HG02852 (cell line): Measurements from ENCODE around the gene ZNF273.

Experiments
- ATAC-seq: cut with Tn5 transposase; IDR thresholded peaks from one replicate; pipeline ENCODE4 v1.9.1; 2021; ENCODE audit warnings: mild to moderate bottlenecking, moderate library complexity; ENCODE audit not compliant: unreplicated experiment

ZNF273 gene

GRCh38 chr7:64876792-64877713, 26.0 kb upstream of the ZNF273 start:
- no peak for ATAC-seq

GRCh38 chr7:64877714-64878610, 25.1 kb upstream of the ZNF273 start:
- ATAC-seq = no peak

GRCh38 chr7:64878684-64879083, 24.4 kb upstream of the ZNF273 start:
- no peak for ATAC-seq

- ATAC-seq = no peak
These were observed 23.9 kb upstream of the ZNF273 start for GRCh38 chr7:64879086-64879730.

- ATAC-seq = no peak
These were observed 23.3 kb upstream of the ZNF273 start for GRCh38 chr7:64879800-64880199.

GRCh38 chr7:64880322-64881297, 22.5 kb upstream of the ZNF273 start:
- no peak for ATAC-seq

- ATAC-seq = no peak
These were observed 21.4 kb upstream of the ZNF273 start for GRCh38 chr7:64881461-64882287.

- ATAC-seq = no peak
These were observed 20.5 kb upstream of the ZNF273 start for GRCh38 chr7:64882341-64883112.

GRCh38 chr7:64883113-64883905, 19.8 kb upstream of the ZNF273 start:
- no peak for ATAC-seq

- no peak for ATAC-seq
These were observed 18.8 kb upstream of the ZNF273 start for GRCh38 chr7:64884085-64884912.

GRCh38 chr7:64884913-64885370, 18.1 kb upstream of the ZNF273 start:
- ATAC-seq = no peak

GRCh38 chr7:64885520-64886240, 17.4 kb upstream of the ZNF273 start:
- no peak for ATAC-seq

- ATAC-seq = no peak
These were observed 16.0 kb upstream of the ZNF273 start for GRCh38 chr7:64886956-64887545.

- no peak for ATAC-seq
These were observed 15.1 kb upstream of the ZNF273 start for GRCh38 chr7:64887756-64888508.

- no peak for ATAC-seq
These were observed 14.5 kb upstream of the ZNF273 start for GRCh38 chr7:64888561-64888900.
